OCI-LY7 (cell line): Measurements from ENCODE around the gene TCFL5.

Experiments used
- CTCF ChIP-seq: fragments of 200-600 bp; sonication (generic); conservative IDR thresholded peaks from 2 replicates; pipeline ENCODE4 v1.5.1; 2014; ENCODE audit warnings: mild to moderate bottlenecking, antibody characterized with exemption, low read length, moderate library complexity, mixed read lengths
- EZH2phosphoT487 ChIP-seq: fragments of 200-600 bp; sonication (generic); IDR thresholded peaks from 2 replicates; pipeline ENCODE4 v1.6.1; 2018; ENCODE audit warnings: low read depth, borderline replicate concordance, mild to moderate bottlenecking, mixed run types, antibody characterized with exemption, low read length, moderate library complexity, mixed read lengths

GRCh38 chr20:62831361-62831788 is 30.2 kb downstream of the TCFL5 start:
- TF ChIP-seq CTCF (no peak), EZH2phosphoT487 (no peak)
